Measurements from ENCODE around the gene MAML2.

- TF ChIP-seq EZH2 (IDR thresholded peaks at IDR 0.05; ENCODE audit: borderline replicate concordance), result no peak
- TF ChIP-seq CTCF (IDR thresholded peaks at IDR 0.05; ENCODE audit: poor library complexity), result no peak
- TF ChIP-seq EZH2phosphoT487 (IDR thresholded peaks at IDR 0.05; ENCODE audit: low read depth, severe bottlenecking, unreplicated experiment), result no peak
Observed at GRCh38 chr11:96191752-96192151, 151.2 kb downstream of the MAML2 start.

Data from hepatocyte (in vitro differentiated cells).